Gastroesophageal sphincter (tissue), 4 donors: ENCODE results near the gene LDLRAP1. TPM values are rescaled to one million over a fixed set of nuclear protein-coding genes. Genes with fewer than 3 reads are reported as not detected.

Source experiments
- ATAC-seq: fragments of 150-250 bp; one replicate; pipeline ENCODE4 v1.9.1; 2016; ENCODE audit warnings: mild to moderate bottlenecking, moderate library complexity
- H3K27ac ChIP-seq, 4 donors: fragments of 200-600 bp; sonication (generic) in 3 of 4; 1 replicate in 3 of 4; 2 replicates in 1 of 4; pipeline ENCODE4 v1.5.1; 2016 to 2019
- H3K27me3 ChIP-seq: fragments of 200-600 bp; sonication (generic); one replicate; pipeline ENCODE4 v1.5.1; 2019
- H3K36me3 ChIP-seq, 2 donors: fragments of 200-600 bp; sonication (generic); one replicate each; pipeline ENCODE4 v1.5.1; 2019; ENCODE audit warnings: control low read depth in 1 of 2
- H3K4me1 ChIP-seq, 3 donors: fragments of 200-600 bp; sonication (generic); 1 replicate in 2 of 3; 2 replicates in 1 of 3; pipeline ENCODE4 v1.5.1; 2016 to 2019; ENCODE audit warnings: control low read depth in 2 of 3
- H3K4me3 ChIP-seq, 2 donors: fragments of 200-600 bp; sonication (generic); one replicate each; pipeline ENCODE4 v1.5.1; 2019; ENCODE audit warnings: mild to moderate bottlenecking in 1 of 2, moderate library complexity in 1 of 2
- H3K9me3 ChIP-seq, 3 donors: fragments of 200-600 bp; sonication (generic); one replicate each; pipeline ENCODE4 v1.5.1; 2017 to 2019; ENCODE audit warnings: control low read depth in 2 of 3
- CTCF ChIP-seq, 4 experiments: fragments of 200-600 bp in 2 of 4; fragments of 450-650 bp in 2 of 4; sonication (generic) in 1 of 4; IDR thresholded peaks; one replicate each; pipeline ENCODE4 v1.5.1; 2017 to 2019; ENCODE audit warnings: antibody characterized with exemption in 4 of 4, mild to moderate bottlenecking in 2 of 4, moderate library complexity in 2 of 4
- EP300 ChIP-seq: sonication (generic); formaldehyde crosslinking; IDR thresholded peaks from one replicate; pipeline ENCODE4 v1.6.1; 2017; ENCODE audit warnings: antibody characterized with exemption, mild to moderate bottlenecking
- POLR2A ChIP-seq, 2 donors: fragments of 450-650 bp; IDR thresholded peaks; one replicate each; pipeline ENCODE4 v1.6.1; 2017; ENCODE audit warnings: antibody characterized with exemption in 2 of 2, mild to moderate bottlenecking in 2 of 2, moderate library complexity in 1 of 2
- POLR2AphosphoS5 ChIP-seq: sonication (generic); formaldehyde crosslinking; IDR thresholded peaks from one replicate; pipeline ENCODE4 v1.6.1; 2017; ENCODE audit warnings: antibody characterized with exemption
- WGBS, 2 donors: methylation state at CpG; one replicate each; pipeline ENCODE4 v1.1.5; 2018; ENCODE audit warnings: low coverage in 1 of 2; 5-methylcytosine and 5-hydroxymethylcytosine counted together
- total RNA-seq, 4 donors: library from RNA; depleted of rRNA; stranded (reverse); fragments of >200 nt; gene quantifications; one replicate each; pipeline ENCODE4 v1.1.0, GENCODE V29; 2016

LDLRAP1 gene
- total RNA-seq, 4 donors from 2014 or later, result 13.6 to 21.3 (median 17.2) TPM

GRCh38 chr1:25526753-25527152 is 16.7 kb upstream of the LDLRAP1 start:
- no peaks in the 10 kb centered on the region for H3K27me3 ChIP-seq
- no peak overlapping the region for H3K4me3 ChIP-seq
- TF ChIP-seq POLR2A (IDR thresholded peaks at IDR 0.05), result no peak
- TF ChIP-seq CTCF (IDR thresholded peaks at IDR 0.05), result no peak
- TF ChIP-seq EP300, result no peak
- TF ChIP-seq POLR2AphosphoS5, result no peak
- H3K4me1 ChIP-seq, result no peaks in the 10 kb centered on the region
- no peak for ATAC-seq
- no peaks in the 10 kb centered on the region for H3K36me3 ChIP-seq
- peaks cover 0 to 11% (median 0%) of the 10 kb centered on the region in 3 donors for H3K9me3 ChIP-seq
- no peak overlapping the region for H3K27ac ChIP-seq
- 56 to 90% methylated on average over 1 of the region's 2 CpGs for WGBS, 2 donors

- H3K4me3 ChIP-seq, result no peak overlapping the region
- no peak for TF ChIP-seq EP300
- no peak for TF ChIP-seq CTCF (IDR thresholded peaks at IDR 0.05)
- TF ChIP-seq POLR2AphosphoS5, result no peak
- no peak for TF ChIP-seq POLR2A (IDR thresholded peaks at IDR 0.05)
- no peak for ATAC-seq
- H3K27ac ChIP-seq, result no peak overlapping the region
- H3K27me3 ChIP-seq, result no peaks in the 10 kb centered on the region
- H3K36me3 ChIP-seq, result no peaks in the 10 kb centered on the region
- peaks cover 0 to 11% (median 0%) of the 10 kb centered on the region in 3 donors for H3K9me3 ChIP-seq
- WGBS, 2 donors, result 71 to 85% methylated on average over 9 of the region's 12 CpGs
- no peaks in the 10 kb centered on the region for H3K4me1 ChIP-seq
Measured at GRCh38 chr1:25527226-25527846, 16.1 kb upstream of the LDLRAP1 start.

GRCh38 chr1:25527946-25528595 is 15.3 kb upstream of the LDLRAP1 start:
- Histone ChIP-seq H3K36me3 (no peaks in the 10 kb centered on the region), H3K4me1 (no peaks in the 10 kb centered on the region), H3K27me3 (no peaks in the 10 kb centered on the region), H3K27ac (no peak overlapping the region), H3K4me3 (no peak overlapping the region), H3K9me3 (peaks cover 0 to 11% (median 0%) of the 10 kb centered on the region in 3 donors)
- 80% methylated on average over 10 of the region's 21 CpGs; no CpG with 5 or more reads in 1 of the 2 donors for WGBS, 2 donors
- no peak for TF ChIP-seq CTCF (IDR thresholded peaks at IDR 0.05)
- no peak for ATAC-seq

- ATAC-seq, result no peak
- peaks cover 0 to 11% (median 0%) of the 10 kb centered on the region in 3 donors for H3K9me3 ChIP-seq
- TF ChIP-seq CTCF (IDR thresholded peaks at IDR 0.05) (no peak), POLR2A (IDR thresholded peaks at IDR 0.05) (no peak), POLR2AphosphoS5 (no peak), EP300 (no peak)
- H3K4me1 ChIP-seq, result no peaks in the 10 kb centered on the region
- H3K4me3 ChIP-seq, result no peak overlapping the region
- H3K36me3 ChIP-seq, result no peaks in the 10 kb centered on the region
- no peak overlapping the region for H3K27ac ChIP-seq
- WGBS, 2 donors, result 40 to 63% methylated on average over 1 to 2 of the region's 7 CpGs
- no peaks in the 10 kb centered on the region for H3K27me3 ChIP-seq
Measured at GRCh38 chr1:25528881-25529517, 14.4 kb upstream of the LDLRAP1 start.
